A204.1 (cell line): ENCODE data around the gene MRPL58.
"Not testable (repeated sequence)": the region's sequence is repeated elsewhere in the genome, so short reads cannot be mapped to it uniquely, and the experiment has no call there.

Experiments
- FAIRE-seq: peaks from 2 replicates; lab custom pipeline; 2012; peaks lifted over from hg19 to GRCh38; lab: Jason Lieb, UNC

The MRPL58 gene

DNA sequence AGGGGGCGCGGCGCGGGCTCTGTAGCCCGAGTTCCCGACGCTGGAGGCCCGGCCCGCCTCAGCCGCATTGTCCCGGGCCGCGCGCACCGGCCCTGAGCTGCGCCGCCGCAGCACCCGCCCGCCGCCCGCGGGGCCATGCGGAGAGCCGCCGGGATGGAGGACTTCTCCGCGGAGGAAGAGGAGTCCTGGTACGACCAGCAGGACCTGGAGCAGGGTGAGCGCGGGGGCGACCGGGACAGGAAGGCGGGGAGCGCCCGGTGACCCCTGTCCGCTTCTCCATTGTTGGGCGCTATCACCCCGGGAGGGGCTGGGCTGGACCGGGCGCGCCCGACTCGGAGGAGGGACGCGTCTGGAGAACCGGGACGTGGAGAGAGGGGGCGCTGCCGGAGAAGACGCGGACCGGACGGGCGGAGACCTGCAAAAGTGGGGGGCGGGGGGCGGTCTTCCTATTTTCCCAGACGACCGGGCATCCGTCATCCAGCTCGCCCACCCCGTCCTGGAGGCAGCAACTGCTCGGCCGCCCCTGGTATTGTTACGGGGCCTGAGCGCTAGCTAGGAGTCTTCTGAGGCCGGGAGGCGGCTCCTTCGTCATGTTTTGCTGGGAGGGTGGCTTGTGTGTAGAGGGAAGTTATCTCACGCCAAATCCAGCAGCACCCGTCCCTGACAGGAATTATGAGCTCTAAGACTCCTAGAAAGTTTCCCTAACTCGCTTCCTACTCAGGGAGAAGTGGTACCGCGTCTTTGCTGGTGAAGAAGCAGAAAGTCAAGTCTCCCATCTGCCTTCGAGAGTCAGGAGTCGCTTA is 24.4 kb upstream of the MRPL58 start:
- FAIRE-seq, result no peak

DNA sequence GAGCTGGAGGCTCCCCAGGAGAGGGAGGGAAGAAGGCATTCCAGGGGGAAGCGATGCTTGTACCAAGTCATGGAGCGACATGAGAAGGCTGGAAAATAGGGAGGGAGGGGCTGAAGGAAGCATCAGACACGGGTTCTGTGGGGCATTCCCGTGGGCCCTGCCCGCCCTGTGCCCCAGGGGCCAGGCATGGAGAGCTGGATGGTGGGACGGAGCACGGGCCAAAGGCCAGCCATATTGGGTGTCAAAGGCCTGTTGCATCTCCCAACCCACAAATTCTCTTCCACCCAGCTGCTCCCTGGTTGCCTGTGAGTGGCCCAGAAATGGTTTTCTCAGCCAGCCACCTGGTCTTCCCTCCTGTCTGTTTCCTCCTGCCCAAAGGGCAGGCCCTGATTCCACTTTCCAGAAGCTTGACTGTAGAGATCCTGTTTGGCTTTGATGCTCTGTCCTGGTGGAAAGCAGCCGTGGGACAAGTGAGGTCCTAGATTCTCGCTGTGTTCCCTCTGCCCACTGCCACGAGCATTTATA is 21.8 kb upstream of the MRPL58 start:
- no peak for FAIRE-seq

DNA sequence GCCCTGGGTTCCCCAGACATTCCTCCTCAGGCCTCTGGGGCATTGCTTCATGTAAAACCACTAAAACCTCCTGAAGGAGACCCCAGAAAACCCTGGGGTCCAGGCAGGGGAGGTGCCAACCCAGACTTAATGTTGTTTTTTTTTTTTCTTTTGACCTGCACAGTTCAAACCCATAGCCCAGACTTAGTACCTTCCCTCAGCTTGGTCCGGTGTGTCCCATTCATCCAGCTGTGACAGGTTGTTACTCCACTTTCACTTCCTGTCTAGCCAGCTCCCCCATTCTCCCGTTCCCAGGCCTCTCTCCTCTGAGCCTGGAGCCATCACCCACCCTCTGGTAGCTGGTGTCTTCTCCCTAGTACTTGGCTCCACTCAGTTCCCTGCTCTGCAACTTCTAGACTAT is 20.2 kb upstream of the MRPL58 start:
- no peak for FAIRE-seq

DNA sequence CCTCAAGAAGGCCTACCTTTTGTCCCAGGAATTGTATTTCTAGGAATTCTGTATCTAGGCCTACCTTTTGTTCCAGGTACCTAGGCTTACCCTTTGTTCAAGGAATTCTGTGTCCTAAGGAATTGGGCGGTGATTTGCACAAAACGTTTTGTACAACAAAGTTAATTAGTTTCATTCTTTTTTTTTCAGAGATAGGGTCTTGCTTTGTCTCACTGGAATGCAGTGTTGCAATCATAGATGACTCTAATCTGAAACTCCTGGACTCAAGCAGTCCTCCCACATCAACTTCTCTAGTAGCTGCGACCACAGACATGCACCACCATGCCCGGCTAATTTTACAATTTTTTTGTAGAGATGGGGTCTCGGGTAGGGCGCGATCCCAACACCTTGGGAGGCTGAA is 18.0 kb upstream of the MRPL58 start:
- no peak for FAIRE-seq

DNA sequence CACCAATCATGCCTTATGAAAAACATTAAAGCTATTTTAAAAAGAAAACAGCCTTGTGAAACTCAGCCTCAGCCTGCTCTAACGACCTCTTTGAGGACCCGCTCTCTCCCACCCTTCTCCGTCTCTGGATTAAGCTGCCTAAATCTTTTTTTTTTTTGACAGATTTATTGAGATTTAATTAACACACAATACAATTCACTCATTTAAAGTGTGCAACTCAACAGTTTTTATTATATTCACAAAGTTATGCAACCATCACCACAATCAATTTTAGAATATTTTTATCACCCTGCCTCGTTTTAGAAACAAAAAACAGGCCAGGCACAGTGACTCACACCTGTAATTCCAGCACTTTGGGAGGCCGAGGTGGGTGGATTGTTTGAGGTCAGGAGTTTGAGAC is 16.6 kb upstream of the MRPL58 start:
- FAIRE-seq, result no peak

DNA sequence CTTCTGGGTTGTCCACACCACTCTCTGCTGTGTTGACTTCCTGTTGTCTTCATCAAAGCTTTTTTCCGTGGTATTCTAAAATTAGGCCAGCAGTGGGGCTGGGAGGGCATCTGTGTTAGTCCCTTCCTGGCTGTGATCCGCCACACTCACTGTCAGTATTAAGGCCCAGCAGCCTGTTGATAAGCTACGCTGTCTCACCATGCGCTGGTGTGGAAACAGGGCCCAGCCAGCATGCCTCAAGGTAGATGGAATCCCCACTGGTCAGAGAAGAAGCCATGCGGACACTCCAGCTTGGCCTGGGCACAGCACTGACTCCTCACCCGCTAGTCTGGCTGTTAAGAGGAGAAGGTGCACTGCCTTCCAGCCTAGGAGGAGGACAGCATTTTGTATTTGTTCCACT is 13.7 kb upstream of the MRPL58 start:
- FAIRE-seq, result no peak

DNA sequence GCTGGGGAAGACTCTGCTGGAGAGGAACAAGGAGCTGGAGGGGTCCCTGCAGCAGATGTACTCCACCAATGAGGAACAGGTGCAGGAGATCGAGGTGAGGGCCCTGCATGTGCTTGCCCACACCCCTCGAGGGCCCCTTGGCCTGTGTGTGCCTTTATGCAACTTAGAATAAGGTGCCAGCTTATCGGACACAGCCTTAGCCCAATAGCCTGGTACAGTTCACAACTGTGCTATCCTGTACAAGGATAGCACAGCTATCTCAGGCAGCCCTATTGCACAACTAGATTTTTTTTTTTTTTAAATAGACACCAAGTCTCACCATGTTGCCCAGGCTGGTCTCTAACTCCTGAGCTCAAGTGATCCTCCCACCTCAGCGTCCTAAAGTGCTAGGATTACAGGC is 12.9 kb upstream of the MRPL58 start:
- no peak for FAIRE-seq

DNA sequence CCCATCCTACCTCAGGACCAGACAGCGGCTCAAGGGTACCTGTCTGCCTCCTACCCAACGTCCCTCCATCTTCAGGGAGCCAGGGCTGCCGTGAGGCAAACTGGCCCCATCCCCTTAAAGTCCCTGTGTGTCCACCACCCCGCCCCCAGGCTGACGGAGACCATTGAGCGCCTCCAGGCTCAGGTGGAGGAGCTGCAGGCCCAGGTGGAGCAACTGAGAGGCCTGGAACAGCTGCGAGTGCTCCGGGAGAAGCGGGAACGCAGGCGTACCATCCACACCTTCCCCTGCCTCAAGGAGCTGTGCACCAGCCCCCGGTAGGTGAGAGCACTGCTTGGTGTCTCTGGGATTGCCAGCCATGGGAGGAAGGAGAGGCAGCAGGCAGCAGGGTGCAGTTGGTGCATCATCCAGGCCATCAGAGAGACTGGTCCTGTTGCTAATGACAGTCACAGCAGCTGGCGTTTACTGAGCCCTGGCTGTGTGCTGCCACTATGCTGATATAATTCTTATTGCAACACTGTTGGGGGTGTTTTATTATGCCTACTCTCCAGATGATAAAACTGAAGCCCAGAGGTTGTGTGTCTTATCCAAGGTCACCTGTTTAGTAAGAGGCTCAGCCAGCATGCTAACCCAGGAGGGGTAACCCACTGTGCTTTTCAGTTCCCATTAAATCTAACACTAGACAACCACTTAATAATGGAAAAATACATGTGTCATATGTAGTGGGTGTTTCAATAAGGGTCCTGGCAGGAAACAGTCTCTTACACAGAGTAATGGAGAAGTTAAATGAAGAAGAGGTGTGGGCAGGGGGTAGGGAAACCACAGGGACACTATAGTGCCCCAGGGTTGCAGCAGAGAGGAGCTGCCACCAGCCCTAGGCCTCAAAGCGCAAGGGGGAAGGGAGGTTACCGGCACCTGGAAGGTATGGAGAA is 10.3 kb upstream of the MRPL58 start:
- no peak for FAIRE-seq

DNA sequence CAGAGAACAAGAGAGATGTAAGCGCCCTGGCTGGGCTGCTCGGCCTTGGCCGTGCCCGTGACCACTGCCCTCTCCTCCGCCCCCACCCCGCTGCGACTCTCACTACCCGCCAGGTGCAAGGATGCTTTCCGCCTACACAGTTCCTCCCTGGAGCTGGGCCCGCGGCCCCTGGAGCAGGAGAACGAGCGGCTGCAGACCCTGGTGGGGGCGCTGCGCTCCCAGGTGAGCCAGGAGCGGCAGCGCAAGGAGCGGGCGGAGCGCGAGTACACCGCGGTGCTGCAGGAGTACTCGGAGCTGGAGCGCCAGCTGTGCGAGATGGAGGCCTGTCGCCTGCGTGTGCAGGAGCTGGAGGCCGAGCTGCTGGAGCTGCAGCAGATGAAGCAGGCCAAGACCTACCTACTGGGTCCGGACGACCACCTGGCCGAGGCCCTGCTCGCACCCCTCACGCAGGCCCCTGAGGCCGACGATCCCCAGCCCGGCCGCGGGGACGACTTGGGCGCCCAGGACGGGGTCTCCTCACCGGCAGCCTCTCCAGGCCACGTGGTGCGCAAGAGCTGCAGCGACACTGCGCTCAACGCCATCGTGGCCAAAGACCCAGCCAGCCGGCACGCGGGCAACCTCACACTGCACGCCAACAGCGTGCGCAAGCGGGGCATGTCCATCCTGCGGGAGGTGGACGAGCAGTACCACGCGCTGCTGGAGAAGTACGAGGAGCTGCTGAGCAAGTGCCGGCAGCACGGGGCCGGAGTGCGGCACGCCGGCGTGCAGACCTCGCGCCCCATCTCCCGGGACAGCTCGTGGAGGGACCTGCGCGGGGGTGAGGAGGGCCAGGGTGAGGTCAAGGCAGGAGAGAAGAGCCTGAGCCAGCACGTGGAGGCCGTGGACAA is 9.2 kb upstream of the MRPL58 start:
- FAIRE-seq, result no peak

DNA sequence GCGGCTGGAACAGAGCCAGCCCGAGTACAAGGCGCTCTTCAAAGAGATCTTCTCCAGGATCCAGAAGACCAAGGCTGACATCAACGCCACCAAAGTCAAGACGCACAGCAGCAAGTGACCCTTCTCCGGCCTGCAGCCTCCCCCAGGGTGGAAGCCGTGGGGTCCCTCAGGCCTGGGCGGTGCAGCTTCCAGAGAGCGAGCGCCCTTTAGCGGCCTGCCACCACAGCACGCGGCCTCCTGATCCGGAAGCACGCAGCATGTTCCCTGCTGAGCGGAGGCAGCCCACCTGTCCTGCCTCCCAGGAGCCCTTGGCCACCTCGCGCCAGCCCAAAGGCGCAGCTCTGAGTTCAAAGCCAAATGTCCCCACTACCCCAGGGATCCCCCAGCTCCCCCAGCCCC is 8.5 kb upstream of the MRPL58 start:
- FAIRE-seq, result no peak

DNA sequence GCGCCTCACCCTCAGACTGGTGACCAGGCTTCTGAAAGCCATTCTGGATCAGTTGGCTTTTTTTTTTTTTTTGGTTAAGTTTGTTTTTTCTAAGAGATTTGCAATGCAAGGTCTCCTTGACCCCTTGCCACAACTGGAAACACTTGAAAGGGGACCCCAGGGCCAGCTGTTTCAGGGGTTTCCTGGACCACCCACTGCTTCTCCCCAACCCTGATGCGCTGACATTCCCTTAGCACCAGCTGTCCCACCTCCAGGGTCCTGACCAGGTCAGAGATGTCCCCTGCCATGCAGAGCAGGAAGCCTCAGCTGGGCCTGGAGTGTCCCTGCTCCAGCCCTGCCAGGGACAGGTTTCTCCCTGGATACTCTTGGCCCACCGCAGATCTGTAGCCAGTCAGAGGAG is 8.1 kb upstream of the MRPL58 start:
- FAIRE-seq, result no peak

DNA sequence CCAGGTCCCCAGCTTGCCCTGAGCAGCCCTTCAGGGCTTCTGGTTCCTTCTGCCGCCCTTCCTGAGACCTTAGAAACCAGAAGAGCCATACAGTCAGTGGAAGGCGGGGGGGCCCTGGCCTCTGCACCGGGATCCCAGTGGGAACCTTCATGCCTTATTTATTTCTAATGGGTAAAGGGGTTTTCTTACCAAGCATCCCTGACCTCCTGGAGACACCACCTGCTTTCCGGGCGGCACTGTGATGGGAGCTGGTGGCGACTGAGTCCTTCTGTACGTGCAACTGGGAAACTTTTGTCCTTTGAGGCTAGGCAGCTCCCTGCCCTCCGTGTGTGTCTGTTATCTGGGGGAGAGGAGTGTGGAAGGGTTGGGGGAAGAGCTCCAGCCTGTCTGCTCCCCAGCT is 7.2 kb upstream of the MRPL58 start:
- FAIRE-seq, result no peak

DNA sequence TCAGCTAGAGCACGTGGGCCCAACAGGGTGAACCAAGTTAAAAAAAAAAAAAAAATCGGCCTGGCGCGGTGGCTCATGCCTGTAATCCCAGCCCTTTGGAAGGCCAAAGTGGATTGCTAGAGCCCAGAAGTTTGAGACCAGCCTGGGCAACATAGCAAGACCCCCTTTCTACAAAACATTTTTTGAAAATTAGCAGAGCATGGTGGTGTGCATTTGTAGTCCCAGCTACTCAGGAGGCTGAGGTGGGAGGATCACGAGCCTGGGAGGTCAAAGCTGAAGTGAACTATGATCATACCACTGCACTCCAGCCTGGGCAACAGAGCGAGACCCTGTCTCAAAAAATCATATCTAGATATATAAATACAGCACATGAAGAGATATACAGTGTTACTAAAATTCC is 6.4 kb upstream of the MRPL58 start:
- not testable (repeated sequence) for FAIRE-seq

DNA sequence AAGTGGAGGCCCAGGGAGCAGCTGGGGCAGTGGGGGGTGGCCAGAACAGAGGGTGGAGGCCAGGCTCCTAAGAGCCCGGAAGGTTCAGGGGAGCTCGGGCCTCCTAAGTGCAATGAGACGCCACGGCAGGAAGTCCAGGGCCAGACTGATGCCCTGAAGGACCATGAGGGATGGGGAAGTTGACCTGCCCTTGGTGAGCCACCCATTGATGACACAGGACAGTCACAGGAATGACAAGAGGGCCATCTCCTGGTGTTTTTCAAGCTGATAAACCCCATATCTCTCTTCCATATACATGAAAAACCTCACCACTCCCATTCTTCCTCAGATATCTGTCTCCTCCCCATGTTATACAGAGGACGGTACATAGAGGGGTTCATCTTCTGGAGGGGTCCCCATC is 5.8 kb upstream of the MRPL58 start:
- FAIRE-seq, result no peak

DNA sequence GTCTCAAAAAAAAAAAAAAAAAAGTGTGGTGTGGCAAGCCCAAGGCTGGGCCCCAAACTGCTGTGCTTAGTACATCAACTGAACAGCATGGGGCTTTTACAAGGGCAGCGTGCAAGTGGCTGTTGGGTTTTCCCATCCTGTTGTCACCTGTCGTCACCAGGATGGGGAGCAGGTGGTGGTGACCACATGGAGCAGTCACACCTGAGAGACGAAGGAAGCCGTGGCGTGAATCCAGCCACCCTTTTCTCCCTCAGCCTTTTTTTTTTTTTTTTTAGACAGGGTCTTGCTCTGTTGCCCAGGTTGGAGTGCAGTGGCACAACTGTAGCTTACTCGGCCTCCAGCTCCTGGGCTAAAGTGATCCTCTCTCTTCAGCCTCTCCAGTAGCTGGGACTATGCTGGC is 4.1 kb upstream of the MRPL58 start:
- no peak for FAIRE-seq

DNA sequence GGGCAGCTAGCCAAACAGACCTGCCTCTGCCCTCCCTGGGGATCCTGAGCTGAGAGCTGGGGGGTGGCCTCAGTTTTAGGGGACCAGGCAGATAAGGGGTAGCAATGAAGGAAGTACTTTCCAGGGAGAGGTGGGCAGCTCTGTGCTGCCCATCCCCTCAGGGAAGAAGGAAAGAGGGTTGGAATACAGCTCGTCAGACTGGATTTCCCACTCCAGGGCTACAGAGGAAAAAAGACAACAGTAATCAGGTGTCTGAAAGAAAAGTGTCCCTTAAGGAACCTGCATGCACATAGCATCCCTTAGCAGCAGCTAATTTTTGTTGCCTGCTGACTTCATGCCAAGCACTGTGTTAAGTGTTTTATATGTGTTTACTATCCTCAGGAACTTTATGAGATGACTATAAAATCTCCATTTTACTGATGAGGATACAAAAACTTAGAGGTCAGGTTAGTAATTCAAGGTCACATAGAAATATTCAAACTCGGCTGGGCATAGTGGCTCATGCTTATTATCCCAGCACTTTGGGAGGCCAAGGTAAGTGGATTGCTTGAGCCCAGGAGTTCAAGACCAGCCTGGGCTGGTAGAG is 3.2 kb upstream of the MRPL58 start:
- no peak for FAIRE-seq

DNA sequence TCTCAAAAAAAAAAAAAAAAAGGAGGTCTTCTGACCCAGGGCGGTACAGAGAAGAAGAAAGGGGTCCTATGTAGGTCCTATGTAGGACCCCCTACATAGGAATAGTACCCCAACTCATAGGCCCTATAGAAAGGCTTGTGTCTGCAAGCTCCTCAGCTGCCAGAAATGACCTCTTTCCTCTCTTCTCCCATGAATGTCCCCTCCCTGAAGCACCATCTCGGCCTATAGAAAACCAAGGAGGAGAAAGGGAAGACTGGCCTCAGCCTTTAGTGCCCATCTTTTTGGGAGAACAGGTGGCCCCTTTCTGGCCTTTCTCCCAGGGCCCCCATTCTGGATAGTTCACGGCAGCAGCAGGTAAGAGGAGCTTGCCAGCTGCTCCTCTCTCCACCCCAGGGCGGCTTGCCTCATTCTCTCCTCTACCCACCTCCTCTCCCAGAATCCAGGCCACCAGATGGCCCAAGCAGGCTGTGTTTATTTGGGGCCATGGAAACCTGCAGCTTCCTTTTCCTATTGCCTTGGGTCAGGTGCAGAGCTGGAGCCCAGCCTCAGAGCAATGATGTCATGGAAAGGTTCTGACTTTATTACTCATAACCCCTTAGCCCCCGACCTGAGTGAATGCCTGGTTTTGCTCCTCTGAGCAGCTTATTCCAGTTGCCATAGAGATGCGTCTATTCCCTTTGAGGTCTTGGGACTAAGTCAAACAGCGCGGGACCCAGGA is 1.6 kb upstream of the MRPL58 start:
- FAIRE-seq, result no peak

DNA sequence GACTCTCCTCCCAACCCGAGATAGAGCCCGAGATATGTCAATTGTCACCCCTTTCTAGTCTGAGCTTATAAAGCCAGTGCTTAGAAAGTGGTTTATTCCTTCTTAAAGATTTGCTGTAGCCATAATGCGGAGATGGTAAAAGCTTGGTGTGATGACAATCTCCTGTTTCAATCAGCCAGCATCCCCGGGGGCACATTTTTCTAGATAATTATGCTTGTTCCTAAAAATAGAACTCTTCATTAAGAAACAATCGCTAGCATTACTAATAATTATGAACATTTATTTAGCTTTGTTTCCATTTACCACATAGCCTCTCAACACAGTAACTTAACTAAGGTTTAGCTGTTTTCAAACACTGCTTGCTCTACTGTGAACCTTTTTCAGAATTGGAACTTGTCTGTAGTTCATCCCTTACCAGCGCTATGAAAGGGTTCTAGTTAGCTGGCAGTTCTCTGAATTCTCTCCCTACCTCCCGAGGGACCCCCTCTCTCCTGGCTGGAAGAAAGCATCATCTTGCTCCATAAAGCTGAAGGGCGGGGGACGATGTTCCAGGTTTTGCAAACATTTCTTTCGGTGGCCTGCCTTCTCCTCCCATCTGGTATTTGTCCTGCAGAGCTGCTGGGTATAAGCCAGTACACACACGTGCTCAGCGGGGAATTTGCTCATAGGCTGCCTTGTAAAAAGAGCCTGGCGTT is 922 bp upstream of the MRPL58 start:
- FAIRE-seq, result no peak

DNA sequence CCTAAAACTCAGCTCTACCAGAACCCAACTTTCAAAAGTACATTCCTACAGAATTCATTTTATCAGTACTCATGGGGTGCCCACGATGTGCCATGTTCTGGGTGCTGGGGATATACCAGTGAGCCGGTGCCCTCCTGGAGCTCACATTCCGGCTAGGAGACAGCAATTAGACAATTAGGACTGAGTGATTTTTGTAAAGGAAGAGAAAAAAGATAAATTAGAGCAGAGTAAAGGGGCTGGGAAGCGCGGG is 449 bp upstream of the MRPL58 start:
- FAIRE-seq, result no peak

DNA sequence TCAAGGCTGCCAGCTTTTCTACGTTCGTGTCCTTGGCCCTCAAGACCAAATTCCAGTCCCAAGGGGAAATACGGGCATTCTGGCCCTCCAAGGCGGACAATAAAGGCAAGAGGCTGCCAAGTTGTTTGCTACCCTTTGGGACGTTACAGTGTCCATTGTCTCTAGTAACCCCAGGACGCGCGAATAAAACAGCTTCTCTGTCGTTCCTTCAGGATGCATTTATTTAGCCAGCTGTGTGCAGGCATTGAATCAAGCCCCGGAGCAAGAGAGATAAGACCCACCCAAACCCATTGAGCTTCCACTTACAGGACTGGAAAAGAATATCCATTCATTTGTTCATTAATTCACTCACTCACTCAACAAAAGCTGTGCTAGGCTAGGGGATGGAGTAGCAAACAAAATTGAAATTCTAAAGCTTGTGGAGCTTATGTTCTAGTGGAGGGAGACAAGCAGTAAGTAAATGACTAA is 656 bp downstream of the MRPL58 start:
- FAIRE-seq, result no peak

DNA sequence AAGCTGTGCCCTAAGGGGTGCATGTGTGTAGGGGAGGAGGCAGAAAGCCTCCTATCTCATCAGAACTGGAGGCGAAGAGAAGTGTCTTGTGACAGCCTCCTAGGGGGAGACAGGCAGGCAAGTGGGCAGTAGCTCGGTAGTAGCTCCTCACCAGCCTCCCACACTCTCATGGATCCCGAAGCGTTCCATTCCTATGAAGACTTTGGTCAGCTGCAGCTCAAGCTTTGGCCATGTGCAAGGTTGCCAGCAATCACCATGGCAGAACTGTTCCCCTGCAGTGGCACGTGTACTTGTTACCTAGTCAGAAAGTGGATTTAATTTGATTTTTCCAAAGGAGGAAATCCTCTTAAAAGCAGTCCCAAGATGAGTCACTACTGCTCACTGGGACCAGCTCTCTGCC is 6.7 kb downstream of the MRPL58 start:
- no peak for FAIRE-seq
